ENCODE data around the gene TANK.
"Not testable (repeated sequence)": the region's sequence is repeated elsewhere in the genome, so short reads cannot be mapped to it uniquely, and the experiment has no call there.

TANK gene, protein sequence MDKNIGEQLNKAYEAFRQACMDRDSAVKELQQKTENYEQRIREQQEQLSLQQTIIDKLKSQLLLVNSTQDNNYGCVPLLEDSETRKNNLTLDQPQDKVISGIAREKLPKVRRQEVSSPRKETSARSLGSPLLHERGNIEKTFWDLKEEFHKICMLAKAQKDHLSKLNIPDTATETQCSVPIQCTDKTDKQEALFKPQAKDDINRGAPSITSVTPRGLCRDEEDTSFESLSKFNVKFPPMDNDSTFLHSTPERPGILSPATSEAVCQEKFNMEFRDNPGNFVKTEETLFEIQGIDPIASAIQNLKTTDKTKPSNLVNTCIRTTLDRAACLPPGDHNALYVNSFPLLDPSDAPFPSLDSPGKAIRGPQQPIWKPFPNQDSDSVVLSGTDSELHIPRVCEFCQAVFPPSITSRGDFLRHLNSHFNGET

DNA sequence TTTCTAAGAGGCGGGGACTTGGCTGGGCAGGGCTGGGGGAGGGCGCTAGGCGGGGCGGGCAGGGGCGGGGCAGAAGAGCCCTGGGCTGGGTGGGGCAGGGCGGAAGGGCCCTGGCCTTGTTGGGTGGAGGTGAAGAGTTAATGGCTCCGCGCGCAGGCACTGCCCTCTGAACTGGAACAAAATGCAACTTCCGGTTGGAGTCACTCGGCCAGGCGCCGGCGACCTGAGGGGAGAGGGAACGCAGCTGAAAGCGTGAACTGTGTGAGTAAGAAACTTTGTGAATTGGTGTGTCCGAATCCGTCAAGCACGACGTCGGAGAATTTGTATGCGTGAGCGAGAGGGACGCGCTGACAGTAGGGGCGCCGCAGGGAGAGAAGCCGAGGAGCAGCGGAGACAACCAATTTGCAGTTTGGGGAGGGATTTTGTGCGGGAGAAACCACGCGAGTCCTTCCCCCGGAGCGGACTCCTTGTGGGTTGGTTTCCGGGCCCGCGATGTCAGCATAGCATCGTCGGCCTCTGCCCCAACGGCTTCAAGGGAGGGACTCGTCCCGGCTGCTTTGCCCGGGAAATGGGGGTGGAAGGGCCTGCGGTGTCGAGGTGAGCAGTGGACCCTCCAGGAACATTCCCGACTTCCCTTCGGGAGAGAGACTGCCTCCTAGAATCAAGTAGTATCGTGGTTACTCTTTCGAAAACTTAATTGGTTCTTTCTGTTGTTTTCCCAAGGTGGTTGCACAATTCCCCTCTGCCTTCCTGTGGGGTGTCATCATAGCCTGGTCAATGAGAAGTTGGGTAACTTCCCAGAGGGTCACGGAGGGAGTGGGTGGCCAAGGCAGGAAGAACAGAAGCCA lies at the start of gene TANK:
Gene TANK, plus strand, starts transcription at position 203 of the 848 bp plus-strand sequence. CDS start 19,235 bp downstream, outside the sequence.
- peak; percentile 97 to 98 for DNase-seq

DNA sequence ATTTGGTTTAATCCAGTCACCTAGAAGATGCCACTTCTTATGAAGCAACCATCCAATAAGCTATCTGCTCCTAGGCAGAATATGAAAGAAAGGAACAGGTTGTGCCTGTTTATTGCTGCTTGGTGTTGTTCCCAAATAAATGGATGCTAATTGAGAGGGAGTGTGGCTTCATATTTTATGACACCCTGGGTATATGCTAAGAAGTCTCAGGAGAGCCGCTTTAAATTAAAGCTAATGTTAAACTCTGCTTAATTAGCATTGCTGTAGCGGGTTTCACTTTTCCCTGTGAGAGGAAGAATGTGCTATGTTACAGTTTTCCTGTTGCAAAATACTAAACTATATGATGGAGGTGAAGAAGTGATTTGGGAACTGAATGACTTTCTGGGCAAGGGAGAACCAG lies 48.7 kb upstream of the TANK start:
- DNase-seq: no peak

DNA sequence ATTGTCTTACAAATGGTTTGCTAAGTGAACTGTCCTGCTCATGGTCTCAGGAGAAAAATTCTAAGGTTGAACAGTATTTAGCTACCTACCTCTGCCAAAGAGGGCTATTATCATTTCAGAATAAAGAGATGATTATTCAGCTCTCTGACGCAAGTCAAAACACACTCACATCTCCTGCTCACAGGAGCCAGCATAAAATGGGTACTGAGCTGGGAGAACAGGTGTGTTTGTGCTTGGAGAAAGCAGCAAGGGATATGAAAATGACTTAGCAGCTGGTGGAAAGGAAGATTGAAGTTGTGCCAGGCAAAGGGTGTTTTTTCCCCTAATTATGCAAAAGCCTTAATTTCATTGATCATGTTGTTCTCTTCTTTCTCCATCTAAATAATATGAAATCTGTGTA lies 47.3 kb upstream of the TANK start:
- DNase-seq: no peak

DNA sequence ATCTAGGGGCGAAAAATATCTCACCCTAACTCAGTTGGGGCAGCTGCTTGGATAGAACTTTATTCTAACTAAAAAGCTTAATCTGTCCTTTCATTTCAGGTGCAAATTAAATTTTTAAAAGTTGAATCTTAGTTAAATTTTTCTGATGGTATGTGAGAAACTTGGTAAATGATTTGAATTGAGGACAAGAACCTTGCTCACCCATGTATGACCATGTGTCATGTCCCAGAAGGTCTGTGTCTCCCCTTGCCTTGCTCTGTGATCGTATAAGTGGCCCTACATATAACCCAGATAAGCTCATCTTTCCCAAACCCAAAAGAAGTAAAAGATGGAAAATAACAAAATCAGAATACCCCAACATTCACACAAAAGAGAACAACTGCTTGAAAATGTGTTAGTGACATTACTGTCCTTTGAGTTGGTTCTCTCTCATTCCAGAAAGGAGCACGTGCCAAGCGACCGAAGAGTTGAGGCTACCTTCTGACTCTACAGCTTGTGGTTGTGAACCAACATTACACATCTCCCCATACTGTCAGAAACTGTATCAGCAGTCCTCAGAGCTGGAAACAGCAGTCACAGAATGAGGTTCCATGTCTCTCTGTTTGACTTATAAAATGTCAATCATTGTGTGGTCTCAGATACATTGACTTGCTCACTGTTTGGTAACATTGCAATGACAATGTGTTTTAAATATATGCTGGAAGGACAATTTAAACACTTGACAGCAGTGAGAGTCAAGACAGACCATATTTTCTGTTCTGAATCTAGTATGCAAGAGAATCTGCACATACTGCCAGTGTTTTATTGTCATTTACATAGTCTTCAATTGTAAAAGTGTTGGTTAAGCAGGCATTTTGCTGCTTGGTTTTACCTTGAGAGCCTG lies 46.3 kb upstream of the TANK start:
- no peak for DNase-seq

DNA sequence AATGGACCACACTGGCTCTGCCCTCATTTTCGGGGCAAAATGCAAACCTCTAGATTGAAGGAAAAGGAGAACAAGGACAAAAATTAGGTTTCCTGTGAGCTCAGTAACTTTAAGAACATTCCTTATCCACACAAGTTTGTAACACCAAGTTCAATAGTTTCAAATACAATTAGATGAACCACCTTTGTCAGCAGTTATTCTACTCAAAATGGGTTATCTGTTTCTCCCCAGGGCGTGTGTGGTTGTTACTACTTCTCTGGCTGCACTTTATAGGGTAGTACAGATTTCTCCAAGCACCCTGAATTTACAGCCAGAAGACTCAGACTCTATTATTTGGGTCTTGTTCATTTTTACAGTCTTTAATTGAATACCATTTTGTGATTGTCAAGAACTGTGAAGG lies 45.0 kb upstream of the TANK start:
- no peak for DNase-seq

DNA sequence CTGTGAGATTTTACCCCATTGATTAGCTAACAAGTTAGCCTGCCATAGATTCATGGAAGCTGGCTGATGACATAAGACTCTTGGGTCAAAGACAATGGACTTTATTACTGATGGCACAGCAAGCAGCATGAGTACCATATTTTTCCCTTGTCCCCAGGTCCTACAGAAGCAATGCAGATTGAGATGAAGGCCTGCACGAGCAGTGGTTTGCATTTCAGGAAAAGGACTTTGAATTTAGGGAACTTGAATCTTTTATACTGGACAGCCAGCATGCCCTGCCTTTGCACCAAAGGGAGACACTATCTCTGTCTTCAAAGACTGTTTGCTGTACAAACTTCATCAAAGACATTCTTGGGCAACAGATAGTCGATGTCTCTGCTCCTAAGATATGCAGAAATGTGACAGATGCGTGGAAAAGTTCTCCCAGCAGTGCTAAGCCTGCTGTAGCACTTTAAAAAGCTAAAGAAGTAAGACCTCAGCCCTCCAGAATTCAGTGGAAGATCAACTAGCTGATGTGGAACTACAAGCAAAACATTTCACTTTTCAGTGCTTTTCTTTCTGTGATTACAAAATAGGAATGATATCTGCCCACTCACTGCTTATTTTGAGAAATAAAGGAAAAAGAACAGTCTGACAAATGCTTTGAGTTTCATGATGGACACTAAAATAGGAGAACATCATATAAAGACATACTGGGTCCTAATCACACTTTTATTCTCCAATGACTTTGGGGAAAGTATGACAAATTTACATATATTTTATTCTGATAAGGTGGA lies 44.4 kb upstream of the TANK start:
- no peak for DNase-seq

DNA sequence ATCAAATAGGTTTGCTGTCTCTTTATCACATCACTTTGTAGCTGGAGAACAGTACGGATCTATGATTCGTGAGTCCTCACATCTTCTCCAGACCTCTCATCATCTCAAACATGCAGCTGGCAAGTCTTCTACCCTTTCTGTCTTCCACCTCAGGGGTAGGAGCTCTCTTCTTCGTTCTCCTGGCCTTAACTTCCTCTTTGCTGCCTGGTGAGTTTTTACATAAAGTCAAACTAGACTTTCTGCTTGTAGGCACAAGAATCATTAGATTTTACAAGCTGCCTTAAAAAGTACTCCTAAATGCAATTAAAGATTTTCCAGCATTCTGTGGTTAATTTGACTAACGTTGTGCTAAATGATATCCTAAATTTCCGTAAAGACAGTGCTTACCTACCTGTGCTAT lies 43.7 kb upstream of the TANK start:
- peak; percentile 43 to 59 for DNase-seq

DNA sequence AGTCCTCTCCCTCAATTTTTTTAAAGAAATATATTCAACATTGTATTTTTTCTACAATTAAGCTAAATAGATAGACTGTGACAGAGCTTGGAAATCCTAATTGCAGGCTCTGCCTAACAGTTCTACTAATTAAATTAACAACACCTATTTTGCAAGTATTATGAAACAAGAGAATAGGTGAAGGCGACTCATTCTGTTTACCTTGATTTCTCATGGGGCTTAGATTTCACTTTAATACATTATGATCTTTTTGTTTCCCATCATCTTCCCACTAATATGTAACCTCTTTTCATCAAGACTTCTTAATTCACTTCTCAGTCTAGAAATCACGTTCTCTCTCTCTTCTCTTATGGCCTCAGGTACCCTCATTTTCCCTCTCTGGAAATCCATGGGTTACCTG lies 42.7 kb upstream of the TANK start:
- no peak for DNase-seq

DNA sequence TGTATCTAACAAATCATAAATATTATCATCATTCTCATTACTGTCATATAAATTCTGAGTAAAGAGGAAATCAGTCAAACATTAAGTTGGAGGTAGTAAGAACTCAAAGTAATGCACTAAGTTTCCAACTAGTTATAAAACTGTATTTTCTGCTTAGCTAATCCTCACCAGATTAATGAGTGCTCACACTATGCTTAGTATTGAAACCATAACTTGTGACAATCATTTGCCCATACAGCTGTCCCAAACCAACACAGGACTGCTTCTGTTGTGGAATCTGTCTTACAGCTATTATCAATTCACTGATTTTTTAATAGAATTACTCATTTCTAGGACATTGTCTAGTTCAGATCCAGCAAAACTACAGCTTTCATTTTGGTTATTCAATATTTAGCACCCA lies 41.5 kb upstream of the TANK start:
- no peak for DNase-seq

DNA sequence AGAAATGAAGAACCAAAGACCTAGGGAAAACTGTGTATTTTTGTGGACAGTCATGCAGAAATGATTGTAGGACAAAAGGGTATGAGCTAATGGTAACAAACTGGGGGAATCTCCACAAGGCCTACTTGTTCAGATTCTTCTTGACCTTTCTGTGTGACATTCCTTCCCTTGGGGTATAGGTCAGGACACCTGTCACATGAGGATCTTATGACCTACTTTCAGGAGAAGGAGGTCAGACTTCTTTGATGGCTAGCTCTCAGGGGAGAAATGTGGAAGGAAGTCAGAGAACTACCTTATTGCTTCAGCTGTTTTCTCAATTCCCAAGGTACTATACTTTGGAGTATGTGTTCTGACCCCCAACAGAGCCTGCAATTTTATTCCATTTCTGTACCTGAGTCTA lies 40.7 kb upstream of the TANK start:
- DNase-seq: no peak

DNA sequence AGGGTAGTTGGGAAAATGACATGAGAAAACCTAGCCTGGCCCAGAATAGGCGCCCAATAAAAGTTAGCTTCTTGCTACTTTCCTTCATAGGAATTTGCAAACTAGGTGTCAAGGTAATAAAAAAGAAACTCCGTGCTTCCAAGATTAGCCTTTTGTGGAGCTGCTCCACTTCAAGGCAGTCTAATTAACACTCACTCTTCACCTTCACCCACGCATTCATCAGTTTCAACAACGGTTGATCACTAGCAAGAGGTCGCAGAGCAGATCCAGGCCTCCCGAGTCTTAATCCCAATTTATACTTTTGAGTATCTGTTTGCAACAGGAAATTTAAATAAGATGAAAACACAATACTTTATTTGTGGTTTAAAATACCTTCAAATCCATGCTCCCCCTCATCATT lies 39.5 kb upstream of the TANK start:
- no peak for DNase-seq

DNA sequence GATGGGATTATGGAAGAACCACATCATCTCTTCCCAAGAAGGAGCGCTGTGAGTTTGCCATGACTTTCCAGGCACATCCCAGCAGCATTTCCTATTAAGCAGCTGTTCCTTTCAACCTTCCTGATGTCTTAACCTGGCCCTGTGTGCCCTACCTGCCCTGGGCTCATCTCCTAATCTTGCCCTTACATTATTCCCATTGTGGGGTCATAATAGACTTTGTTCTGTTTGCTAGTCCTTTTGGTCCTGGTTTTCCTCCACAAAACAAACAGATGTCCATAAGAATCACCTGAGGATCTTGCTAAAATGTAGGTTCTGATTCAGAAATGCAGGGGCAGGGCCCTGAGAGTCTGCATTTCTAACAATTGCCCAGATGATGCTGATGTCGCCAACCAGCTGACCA lies 38.6 kb upstream of the TANK start:
- DNase-seq: no peak

DNA sequence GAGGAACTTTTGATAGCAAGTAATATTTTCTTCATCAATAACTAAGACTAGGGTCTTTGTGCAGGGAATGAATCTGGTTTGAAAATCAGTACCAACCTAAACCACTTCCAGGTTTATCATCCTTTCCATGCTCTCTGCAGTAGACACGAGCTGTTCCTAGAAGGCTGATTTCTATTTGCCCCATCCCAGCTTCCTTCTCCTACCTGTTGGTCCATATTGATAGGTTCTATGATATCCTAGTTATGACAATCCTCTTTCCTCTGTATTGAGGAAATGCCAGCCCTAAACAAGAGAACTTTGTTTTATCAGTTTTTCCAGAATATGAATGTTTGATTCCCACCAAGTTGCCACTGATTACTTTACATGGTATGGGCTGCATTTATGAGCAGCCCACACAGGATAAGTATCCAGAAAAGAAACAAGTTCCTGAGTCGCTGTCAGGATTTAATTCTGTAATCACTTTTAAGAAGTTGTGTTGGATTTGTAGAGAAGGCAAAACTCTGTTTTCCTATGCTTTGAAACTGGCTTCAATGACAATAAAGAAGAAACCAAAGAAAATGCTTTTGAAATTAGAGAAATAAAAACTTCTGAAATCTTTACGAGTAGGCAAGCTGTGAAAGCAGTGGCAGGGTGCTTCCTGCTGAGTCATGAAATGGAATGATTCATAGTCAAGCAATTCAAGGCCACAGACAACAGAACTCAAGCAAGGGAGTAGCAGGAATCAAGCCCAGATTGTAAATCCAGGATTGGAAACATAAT lies 37.3 kb upstream of the TANK start:
- DNase-seq: peak; percentile 76

DNA sequence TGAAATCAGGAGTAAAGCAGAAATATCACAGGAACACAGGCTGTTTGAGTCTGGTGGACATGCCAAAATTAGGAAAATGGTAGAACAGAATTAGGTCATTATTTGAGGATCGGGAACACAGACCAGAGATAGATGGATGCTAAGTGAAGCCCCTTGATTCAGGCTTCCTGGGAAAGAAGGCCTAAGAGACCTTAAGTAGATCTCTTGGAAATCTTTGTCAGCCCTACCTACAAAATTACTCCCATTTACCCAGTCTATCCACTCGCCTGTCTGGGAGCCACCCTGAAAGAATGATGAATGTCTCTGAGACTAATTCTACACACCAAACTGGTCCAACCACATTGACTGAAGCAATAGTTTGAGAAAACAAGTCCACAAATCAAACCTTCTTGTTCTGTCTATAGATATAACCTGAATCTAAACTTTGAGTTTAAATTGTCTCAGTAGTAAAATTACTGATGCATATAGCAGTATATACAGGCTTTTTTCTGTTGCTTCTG lies 36.6 kb upstream of the TANK start:
- no peak for DNase-seq

DNA sequence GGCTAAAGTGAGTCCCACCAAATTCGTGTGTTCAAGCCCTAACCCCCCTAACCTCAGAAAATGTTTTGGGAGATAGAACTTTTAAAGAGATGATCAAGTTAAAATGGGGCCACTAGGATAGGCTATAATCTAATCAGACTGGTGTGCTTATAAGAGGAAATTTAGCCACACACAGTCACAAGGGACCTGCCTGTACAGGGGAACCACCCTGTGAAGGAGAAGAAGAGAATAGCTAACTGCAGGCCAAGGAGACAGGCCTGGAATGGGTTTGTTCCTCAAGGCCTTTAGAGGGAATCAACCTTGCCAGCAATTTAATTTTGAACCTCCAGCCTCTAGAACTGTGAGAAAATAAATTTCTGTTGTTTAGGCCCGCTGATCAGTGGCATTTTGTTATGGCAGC lies 36.0 kb upstream of the TANK start:
- DNase-seq: no peak

DNA sequence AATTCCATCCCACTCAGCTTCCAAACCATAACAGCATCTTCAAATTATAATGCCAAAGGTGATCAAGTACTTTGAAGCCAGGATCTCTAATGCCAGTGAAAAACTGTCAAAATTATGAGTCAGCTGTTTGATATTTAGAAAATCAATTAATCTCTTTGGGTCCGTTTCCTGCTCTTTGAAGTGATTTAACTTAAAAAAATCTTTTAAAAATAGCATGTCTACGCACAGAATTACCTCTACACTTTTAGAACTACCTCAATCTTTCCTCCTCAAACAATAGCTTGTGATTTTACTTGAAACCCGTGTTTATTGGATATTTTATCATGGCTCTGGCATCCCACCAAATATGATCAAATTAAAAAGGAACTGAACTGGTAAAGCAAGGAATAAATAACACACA lies 31.3 kb upstream of the TANK start:
- DNase-seq: no peak

DNA sequence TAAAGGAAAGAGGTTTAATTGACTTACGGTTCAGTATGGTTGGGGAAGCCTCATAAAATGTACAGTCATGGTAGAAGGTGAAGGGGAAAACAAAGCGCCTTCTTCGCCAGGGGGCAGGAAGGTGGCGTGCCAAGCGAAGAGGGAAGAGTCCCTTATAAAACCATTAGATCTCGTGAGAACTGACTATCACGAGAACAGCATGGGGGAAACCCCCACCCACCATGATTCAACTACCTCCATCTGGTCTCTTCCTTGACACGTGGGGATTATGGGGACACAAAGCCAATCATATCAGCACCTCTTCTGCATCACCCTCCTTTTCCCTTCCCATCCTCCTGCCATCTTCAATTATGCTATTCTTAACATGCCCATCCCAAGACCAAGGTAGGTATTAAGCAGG lies 29.9 kb upstream of the TANK start:
- no peak for DNase-seq

DNA sequence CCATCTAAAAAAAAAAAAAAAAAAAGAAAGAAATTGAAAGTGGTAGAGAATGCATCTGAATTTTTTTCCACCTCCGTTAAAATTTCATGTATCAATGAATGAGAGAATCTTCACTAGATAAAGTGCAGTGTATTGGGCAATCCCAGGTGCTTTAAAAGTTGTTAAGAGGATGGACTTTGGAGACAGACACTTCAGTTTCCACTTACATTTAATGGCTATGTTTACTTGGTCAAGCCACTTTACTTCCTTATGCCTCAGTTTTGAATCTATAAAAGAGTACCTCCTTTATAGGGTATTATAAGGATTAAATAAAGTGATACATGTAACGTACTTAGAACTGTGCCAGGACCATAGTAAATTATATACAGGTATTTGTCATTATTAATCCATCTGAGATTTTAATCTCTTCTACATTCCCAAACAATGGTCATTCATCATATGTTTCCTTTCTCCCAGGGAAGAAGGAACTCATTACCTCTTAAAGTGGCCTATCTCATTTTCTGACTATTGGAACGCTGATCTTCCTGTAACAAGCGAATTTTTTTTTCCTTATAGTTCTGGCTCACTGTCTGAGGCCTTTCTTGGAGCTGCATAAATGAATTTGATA lies 29.1 kb upstream of the TANK start:
- DNase-seq: no peak

DNA sequence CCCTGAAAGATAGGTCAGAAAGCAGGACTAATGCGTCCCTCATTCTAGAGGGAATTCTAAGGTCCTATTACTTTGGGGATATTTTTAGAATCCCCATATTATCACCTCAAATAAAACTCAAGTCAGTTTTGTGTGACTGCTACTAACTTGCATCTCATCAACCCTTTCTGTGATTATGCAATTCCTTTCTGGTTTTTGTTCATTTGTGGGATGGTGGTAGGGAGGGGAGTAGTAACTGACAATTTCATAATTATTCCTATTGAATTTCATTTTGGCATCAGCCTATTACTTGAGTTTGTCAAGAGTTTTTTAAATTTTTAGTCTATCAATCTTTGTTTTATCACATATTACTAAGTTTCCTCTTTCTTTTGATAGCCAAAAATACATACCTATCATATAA lies 28.4 kb upstream of the TANK start:
- DNase-seq: no peak

DNA sequence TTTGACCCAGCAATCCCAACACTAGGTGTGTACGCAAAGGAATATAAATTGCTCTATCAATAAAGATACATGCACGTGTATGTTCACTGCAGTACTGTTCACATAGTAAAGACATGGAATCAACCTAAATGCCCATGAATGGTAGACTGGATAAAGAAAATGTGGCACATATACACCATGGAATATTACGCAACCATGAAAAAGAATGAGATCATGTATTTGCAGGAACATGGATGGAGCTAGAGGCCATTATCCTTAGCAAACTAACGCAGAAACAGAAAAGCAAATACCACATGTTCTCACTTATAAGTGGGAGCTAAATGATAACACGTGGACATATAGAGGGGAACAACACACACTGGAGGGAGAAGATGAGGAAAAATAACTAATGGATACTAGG lies 27.8 kb upstream of the TANK start:
- DNase-seq: not testable (repeated sequence)

DNA sequence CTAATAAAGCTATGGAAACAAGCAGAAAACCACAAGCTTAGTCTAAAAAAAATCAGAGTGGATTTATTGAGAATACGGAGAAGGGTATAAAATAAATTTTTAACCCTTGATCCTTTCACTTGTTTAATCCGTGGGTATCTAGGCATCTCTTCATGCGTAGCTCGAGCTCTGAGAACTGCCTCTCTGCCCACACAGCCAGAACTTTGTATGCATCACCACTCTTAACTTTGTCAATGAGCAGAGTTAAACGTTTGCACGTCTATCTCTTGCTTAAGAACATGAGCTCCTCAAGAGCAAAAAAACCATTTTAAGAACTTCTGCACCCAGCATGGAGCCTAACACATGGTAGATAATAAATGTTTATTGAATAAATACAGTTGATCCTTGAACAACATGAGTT lies 26.9 kb upstream of the TANK start:
- no peak for DNase-seq

Data from Kasumi-1 (cell line).